Measurements from ENCODE around the gene BNIP2. TPM values are rescaled to one million over a fixed set of nuclear protein-coding genes. Genes with fewer than 3 reads are reported as not detected.

Gene BNIP2
- total and polyA plus RNA-seq, 4 donors, result 33.6 to 96.6 (median 68.7) TPM

DNA sequence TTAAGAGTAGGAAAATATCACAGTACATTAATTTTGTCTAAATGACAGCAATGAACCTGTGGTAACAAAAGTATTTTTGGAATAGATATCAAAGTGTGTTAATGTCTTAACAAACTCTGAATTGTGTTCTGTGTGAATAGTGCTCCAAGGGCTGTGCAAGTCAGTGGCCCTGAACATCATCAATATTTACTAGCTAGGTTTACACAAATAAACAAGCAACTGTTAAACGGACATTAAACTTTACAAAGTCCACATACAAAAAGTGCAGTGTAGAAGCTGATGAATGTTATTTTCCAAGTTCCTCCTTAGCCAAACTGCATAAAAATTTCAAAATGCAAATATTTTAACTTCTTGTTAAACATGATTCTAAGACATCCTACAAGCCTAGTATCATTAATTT, 29.8 kb downstream of the BNIP2 start:
- no peak for ATAC-seq (ENCODE audit: insufficient read depth, low FRiP score)
- no peak overlapping the region for H3K4me3 ChIP-seq
- H3K9me3 ChIP-seq (ENCODE audit: control insufficient read depth in 4 of 4, insufficient read depth in 3 of 4, low read length in 3 of 4), result no peaks in the 10 kb centered on the region
- peaks cover 0 to 9% (median 3%) of the 10 kb centered on the region in 4 donors for H3K36me3 ChIP-seq (ENCODE audit: control insufficient read depth in 4 of 4, insufficient read depth in 4 of 4, low read length in 4 of 4)
- 77 to 87% methylated on average over 1 of the region's 1 CpG for WGBS, 2 donors
- TF ChIP-seq, protein P1, sequence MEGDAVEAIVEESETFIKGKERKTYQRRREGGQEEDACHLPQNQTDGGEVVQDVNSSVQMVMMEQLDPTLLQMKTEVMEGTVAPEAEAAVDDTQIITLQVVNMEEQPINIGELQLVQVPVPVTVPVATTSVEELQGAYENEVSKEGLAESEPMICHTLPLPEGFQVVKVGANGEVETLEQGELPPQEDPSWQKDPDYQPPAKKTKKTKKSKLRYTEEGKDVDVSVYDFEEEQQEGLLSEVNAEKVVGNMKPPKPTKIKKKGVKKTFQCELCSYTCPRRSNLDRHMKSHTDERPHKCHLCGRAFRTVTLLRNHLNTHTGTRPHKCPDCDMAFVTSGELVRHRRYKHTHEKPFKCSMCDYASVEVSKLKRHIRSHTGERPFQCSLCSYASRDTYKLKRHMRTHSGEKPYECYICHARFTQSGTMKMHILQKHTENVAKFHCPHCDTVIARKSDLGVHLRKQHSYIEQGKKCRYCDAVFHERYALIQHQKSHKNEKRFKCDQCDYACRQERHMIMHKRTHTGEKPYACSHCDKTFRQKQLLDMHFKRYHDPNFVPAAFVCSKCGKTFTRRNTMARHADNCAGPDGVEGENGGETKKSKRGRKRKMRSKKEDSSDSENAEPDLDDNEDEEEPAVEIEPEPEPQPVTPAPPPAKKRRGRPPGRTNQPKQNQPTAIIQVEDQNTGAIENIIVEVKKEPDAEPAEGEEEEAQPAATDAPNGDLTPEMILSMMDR (IDR thresholded peaks at IDR 0.05; ENCODE audit: control extremely low read depth, extremely low read depth), result no peak
- peaks cover 0 to 20% (median 2%) of the 10 kb centered on the region in 5 donors for H3K4me1 ChIP-seq (ENCODE audit: control insufficient read depth in 5 of 5, insufficient read depth in 5 of 5, low read length in 5 of 5)
- DNase-seq, result no peak
- no peak overlapping the region for H3K9ac ChIP-seq (ENCODE audit: insufficient read depth in 1 of 2, low read length in 2 of 2)
- no peaks in the 10 kb centered on the region for H3K27me3 ChIP-seq (ENCODE audit: control insufficient read depth in 3 of 3, insufficient read depth in 3 of 3, low read length in 2 of 3)
- no peak overlapping the region for H3K27ac ChIP-seq (ENCODE audit: low read depth in 1 of 2, low read length in 1 of 2)

DNA sequence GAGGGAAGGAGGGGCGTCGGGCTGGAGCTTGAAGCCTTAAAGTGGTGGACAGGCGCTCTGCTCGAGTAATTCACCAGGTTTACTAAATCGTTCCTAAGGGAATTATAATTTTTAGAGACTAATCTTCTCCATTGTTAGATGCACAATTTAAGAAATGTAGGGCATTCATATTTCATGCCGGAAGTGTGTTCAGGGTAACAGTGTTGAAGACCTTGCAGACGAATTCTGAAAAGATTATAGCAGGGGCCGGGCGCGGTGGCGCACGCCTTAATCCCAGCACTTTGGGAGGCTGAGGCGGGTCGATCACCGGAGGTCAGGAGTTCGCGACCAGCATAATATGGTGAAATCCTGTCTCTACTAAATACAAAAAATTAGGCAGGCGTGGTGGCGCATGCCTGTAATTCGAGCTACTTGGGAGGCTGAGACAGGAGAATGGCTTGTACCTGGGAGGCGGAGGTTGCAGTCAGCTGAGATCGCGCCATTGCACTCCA, 31.4 kb downstream of the BNIP2 start:
- H3K36me3 ChIP-seq (ENCODE audit: control insufficient read depth in 4 of 4, insufficient read depth in 4 of 4, low read length in 4 of 4), result peaks cover 4 to 7% (median 6%) of the 10 kb centered on the region in 4 donors

DNA sequence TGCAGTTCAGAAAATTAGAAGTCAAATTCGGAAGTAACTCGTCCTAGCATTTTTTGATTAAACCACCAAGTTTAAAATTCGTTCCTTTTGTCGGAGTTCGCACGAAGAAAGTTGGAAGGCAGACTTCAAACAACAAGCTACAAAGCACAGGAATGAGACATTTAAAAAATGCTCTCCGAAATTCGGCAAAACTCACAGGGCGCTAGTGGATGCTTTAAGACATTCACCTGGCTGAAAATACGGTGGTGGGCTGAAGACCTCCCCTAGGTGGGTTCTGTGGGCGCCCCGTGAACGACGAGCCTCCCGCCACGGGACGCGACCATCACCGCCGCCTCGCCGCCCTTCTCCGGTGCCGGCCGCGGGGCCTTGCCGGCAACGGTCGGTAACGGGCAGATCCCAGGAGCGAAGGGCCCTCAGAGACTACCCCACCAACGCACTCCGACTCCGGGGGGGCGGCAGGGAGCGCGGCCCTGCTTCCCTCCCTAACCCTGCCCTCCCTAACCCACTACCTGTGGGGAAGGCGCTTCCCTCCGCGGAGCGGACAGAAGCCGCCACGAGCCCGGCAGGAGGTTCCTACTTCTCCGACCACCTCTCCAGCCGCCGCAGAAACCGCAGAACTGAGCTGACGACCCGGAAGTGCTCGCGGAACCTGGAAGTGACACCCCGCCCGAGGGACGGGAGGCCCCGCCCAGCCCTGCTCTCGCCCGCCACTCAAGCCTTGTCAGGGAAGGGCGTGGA, 32.1 kb downstream of the BNIP2 start, which contains the start of gene GTF2A2:
TSS of gene GTF2A2 (minus strand) at position 619 of the 738 bp plus-strand sequence. CDS start 5,238 bp downstream, outside the sequence.
- H3K9ac ChIP-seq (ENCODE audit: insufficient read depth in 1 of 2, low read length in 2 of 2), result peak within 1 kb of the TSS; percentile 78 to 81
- WGBS, 2 donors, result 0 to 1% methylated on average over 56 to 59 of the region's 59 CpGs
- peak within 1 kb of the TSS; percentile 82 to 94 for H3K27ac ChIP-seq (ENCODE audit: low read depth in 1 of 2, low read length in 1 of 2)

More for the DNA sequence above, 31.4 kb downstream of the BNIP2 start:
- ATAC-seq (ENCODE audit: insufficient read depth, low FRiP score), result peak; percentile 12
- 43 to 45% methylated on average over 23 of the region's 23 CpGs for WGBS, 2 donors
- Histone ChIP-seq H3K4me1 (ENCODE audit: control insufficient read depth in 5 of 5, insufficient read depth in 5 of 5, low read length in 5 of 5) (peaks cover 0 to 20% (median 4%) of the 10 kb centered on the region in 5 donors), H3K27ac (ENCODE audit: low read depth in 1 of 2, low read length in 1 of 2) (peak overlapping the region in 1 of 2 donors; percentile 33), H3K9me3 (ENCODE audit: control insufficient read depth in 4 of 4, insufficient read depth in 3 of 4, low read length in 3 of 4) (no peaks in the 10 kb centered on the region), H3K4me3 (no peak overlapping the region), H3K9ac (ENCODE audit: insufficient read depth in 1 of 2, low read length in 2 of 2) (no peak overlapping the region), H3K27me3 (ENCODE audit: control insufficient read depth in 3 of 3, insufficient read depth in 3 of 3, low read length in 2 of 3) (no peaks in the 10 kb centered on the region)
- TF ChIP-seq, protein P1 (IDR thresholded peaks at IDR 0.05; ENCODE audit: control extremely low read depth, extremely low read depth), result no peak
- no peak for DNase-seq

More for the DNA sequence above, 32.1 kb downstream of the BNIP2 start, which contains the start of gene GTF2A2:
- Histone ChIP-seq H3K27me3 (ENCODE audit: control insufficient read depth in 3 of 3, insufficient read depth in 3 of 3, low read length in 2 of 3) (no peaks in the 10 kb centered on the region), H3K4me3 (peak within 1 kb of the TSS; percentile 97), H3K4me1 (ENCODE audit: control insufficient read depth in 5 of 5, insufficient read depth in 5 of 5, low read length in 5 of 5) (peaks cover 0 to 20% (median 4%) of the 10 kb centered on the region in 5 donors), H3K9me3 (ENCODE audit: control insufficient read depth in 4 of 4, insufficient read depth in 3 of 4, low read length in 3 of 4) (no peaks in the 10 kb centered on the region), H3K36me3 (ENCODE audit: control insufficient read depth in 4 of 4, insufficient read depth in 4 of 4, low read length in 4 of 4) (peaks cover 3 to 8% (median 7%) of the 10 kb centered on the region in 4 donors)
- DNase-seq (peak; percentile 95 to 97 (median 96)), ATAC-seq (ENCODE audit: insufficient read depth, low FRiP score) (peak; percentile 100)
- TF ChIP-seq, protein P1 (IDR thresholded peaks at IDR 0.05; ENCODE audit: control extremely low read depth, extremely low read depth), result no peak
